Ishikawa (cell line): Measurements from ENCODE around the gene APBB3.

Experiments
- CEBPB ChIP-seq: IDR thresholded peaks from 2 replicates; pipeline ENCODE4 v1.6.1; 2012
- EP300 ChIP-seq: IDR thresholded peaks from 2 replicates; pipeline ENCODE4 v1.6.1; 2012; ENCODE audit warnings: borderline replicate concordance
- TCF12 ChIP-seq: IDR thresholded peaks from 2 replicates; pipeline ENCODE4 v1.6.1; 2012; ENCODE audit warnings: low read depth
- YY1 ChIP-seq: IDR thresholded peaks from 2 replicates; pipeline ENCODE4 v1.6.1; 2012; ENCODE audit warnings: low read depth
- ZBTB7A ChIP-seq: IDR thresholded peaks from 2 replicates; pipeline ENCODE4 v1.6.1; 2012; ENCODE audit warnings: low read depth

GRCh38 chr5:140542972-140543371, 21.4 kb downstream of the APBB3 start:
- no peak for TF ChIP-seq ZBTB7A
- TF ChIP-seq YY1, result no peak
- TF ChIP-seq CEBPB, result no peak
- TF ChIP-seq EP300, result no peak
- TF ChIP-seq TCF12, result no peak
